Measurements from ENCODE around the gene ZNG1A. TPM values are rescaled to one million over a fixed set of nuclear protein-coding genes. Genes with fewer than 3 reads are reported as not detected.
"Not testable (repeated sequence)": the region's sequence is repeated elsewhere in the genome, so short reads cannot be mapped to it uniquely, and the experiment has no call there.

The ZNG1A gene
- total and polyA plus RNA-seq, 2 donors (not counting 1 experiment from before 2014, with no cell fraction given) = 14.0 to 59.9 TPM

DNA sequence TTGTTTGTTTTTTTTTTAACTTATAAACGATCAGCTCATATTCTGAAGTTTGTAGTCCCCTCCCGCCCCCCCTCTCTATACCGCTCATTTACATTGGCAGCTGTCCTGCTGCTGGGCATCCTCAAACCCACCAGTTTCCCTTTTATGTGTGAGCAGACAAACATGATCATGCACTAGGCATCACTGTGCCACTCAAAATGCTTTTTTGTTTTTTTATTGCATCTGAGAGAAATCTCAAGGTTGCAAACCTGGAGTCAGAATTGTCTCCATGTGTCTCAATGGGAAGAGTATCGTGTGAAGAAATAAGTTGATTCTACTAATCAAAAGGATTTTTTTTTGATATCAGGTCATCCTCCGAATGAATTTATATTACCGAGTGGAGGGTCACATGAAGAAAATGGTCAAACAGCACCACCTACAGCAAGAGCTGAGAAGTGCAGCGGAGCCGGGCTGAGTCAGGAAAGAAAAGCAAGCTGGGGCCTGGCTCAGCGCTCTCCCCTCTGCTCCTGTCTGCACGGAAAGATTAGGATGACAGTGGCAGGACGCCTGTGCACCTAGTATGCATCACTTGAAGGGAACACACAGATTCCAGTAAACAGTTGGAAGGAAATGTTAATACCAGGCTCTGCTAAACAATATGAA is 90.3 kb downstream of the ZNG1A start:
- POLR2A ChIA-PET; H3K4me3 ChIP-seq (ENCODE audit: control extremely low read depth in 1 of 5, extremely low read depth in 1 of 5, insufficient read depth in 1 of 5, low read depth in 2 of 5, low read length in 4 of 5): not testable (repeated sequence)
- WGBS (ENCODE audit: insufficient coverage) = no CpG with 5 or more reads among the region's 11 CpGs

DNA sequence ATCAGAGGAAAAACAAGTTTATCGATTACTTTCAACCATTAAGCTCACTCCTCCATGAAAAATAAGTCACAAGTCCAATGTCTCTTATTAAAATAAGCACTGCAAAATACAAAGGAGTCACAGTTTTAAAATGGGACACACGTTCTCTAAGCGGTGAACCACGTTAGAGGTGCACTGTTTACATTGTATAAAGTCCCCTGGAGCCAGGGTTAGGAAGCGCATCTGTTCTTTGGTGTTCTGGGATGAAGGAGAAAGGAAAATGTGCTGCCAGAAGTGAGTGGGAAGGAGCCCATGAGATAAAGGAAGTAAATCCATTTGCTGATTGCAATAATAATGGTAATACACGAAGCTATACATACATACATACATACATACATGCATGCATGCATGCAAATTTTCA is 91.0 kb downstream of the ZNG1A start:
- H3K27me3 Mint-ChIP-seq; H3K9me3 ChIP-seq (ENCODE audit: control extremely low read depth in 1 of 3, control insufficient read depth in 2 of 3, insufficient read depth in 1 of 3, low read length in 2 of 3); H3K4me3 Mint-ChIP-seq; H3K4me1 ChIP-seq (ENCODE audit: control insufficient read depth in 2 of 2, insufficient read depth in 2 of 2, low read length in 2 of 2); DNase-seq; H3K4me3 ChIP-seq (ENCODE audit: control extremely low read depth in 1 of 5, extremely low read depth in 1 of 5, insufficient read depth in 1 of 5, low read depth in 2 of 5, low read length in 4 of 5); H2AFZ ChIP-seq (ENCODE audit: insufficient read depth, low read depth, low read length, poor library complexity, severe bottlenecking); H3K36me3 ChIP-seq (replicated peaks in 1 of 2; ENCODE audit: control extremely low read depth in 1 of 2, control insufficient read depth in 1 of 2, extremely low read depth in 1 of 2, insufficient read depth in 2 of 2, low read length in 1 of 2); CTCF ChIA-PET; H3K4me2 ChIP-seq (replicated peaks; ENCODE audit: low read depth, low read length, poor library complexity, severe bottlenecking); ATAC-seq (ENCODE audit: low read depth); H4K20me1 ChIP-seq (ENCODE audit: control insufficient read depth, insufficient read depth, low read length, poor library complexity, severe bottlenecking); H3K27ac ChIP-seq (ENCODE audit: low read length in 2 of 2); H3K9ac ChIP-seq (ENCODE audit: low read length); H3K27me3 ChIP-seq (replicated peaks in 1 of 4; ENCODE audit: control extremely low read depth in 1 of 4, control insufficient read depth in 3 of 4, insufficient read depth in 4 of 4, low read length in 3 of 4); POLR2A ChIA-PET; H3K4me1 Mint-ChIP-seq; intact Hi-C loops (cut with micrococcal nuclease); H3K79me2 ChIP-seq (ENCODE audit: control insufficient read depth, insufficient read depth, low read length); H3K27ac Mint-ChIP-seq; H3K9me3 Mint-ChIP-seq (ENCODE audit: insufficient read depth): not testable (repeated sequence)
- no CpG with 5 or more reads among the region's 6 CpGs for WGBS (ENCODE audit: insufficient coverage)

More for the DNA sequence above, 90.3 kb downstream of the ZNG1A start:
- H3K79me2 ChIP-seq (ENCODE audit: control insufficient read depth, insufficient read depth, low read length); H2AFZ ChIP-seq (ENCODE audit: insufficient read depth, low read depth, low read length, poor library complexity, severe bottlenecking); H3K9me3 Mint-ChIP-seq (ENCODE audit: insufficient read depth); intact Hi-C loops (cut with micrococcal nuclease); H3K4me2 ChIP-seq (replicated peaks; ENCODE audit: low read depth, low read length, poor library complexity, severe bottlenecking); H3K27ac ChIP-seq (ENCODE audit: low read length in 2 of 2); H3K4me3 Mint-ChIP-seq; H4K20me1 ChIP-seq (ENCODE audit: control insufficient read depth, insufficient read depth, low read length, poor library complexity, severe bottlenecking); H3K36me3 ChIP-seq (replicated peaks in 1 of 2; ENCODE audit: control extremely low read depth in 1 of 2, control insufficient read depth in 1 of 2, extremely low read depth in 1 of 2, insufficient read depth in 2 of 2, low read length in 1 of 2); H3K4me1 ChIP-seq (ENCODE audit: control insufficient read depth in 2 of 2, insufficient read depth in 2 of 2, low read length in 2 of 2); H3K27me3 Mint-ChIP-seq; H3K4me1 Mint-ChIP-seq; H3K27me3 ChIP-seq (replicated peaks in 1 of 4; ENCODE audit: control extremely low read depth in 1 of 4, control insufficient read depth in 3 of 4, insufficient read depth in 4 of 4, low read length in 3 of 4); DNase-seq; H3K9ac ChIP-seq (ENCODE audit: low read length); H3K27ac Mint-ChIP-seq; CTCF ChIA-PET; H3K9me3 ChIP-seq (ENCODE audit: control extremely low read depth in 1 of 3, control insufficient read depth in 2 of 3, insufficient read depth in 1 of 3, low read length in 2 of 3): not testable (repeated sequence)
- peak; percentile 85 for ATAC-seq (ENCODE audit: low read depth)
- TF ChIP-seq, protein P1, sequence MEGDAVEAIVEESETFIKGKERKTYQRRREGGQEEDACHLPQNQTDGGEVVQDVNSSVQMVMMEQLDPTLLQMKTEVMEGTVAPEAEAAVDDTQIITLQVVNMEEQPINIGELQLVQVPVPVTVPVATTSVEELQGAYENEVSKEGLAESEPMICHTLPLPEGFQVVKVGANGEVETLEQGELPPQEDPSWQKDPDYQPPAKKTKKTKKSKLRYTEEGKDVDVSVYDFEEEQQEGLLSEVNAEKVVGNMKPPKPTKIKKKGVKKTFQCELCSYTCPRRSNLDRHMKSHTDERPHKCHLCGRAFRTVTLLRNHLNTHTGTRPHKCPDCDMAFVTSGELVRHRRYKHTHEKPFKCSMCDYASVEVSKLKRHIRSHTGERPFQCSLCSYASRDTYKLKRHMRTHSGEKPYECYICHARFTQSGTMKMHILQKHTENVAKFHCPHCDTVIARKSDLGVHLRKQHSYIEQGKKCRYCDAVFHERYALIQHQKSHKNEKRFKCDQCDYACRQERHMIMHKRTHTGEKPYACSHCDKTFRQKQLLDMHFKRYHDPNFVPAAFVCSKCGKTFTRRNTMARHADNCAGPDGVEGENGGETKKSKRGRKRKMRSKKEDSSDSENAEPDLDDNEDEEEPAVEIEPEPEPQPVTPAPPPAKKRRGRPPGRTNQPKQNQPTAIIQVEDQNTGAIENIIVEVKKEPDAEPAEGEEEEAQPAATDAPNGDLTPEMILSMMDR (IDR thresholded peaks at IDR 0.05) = peak; percentile 31

DNA sequence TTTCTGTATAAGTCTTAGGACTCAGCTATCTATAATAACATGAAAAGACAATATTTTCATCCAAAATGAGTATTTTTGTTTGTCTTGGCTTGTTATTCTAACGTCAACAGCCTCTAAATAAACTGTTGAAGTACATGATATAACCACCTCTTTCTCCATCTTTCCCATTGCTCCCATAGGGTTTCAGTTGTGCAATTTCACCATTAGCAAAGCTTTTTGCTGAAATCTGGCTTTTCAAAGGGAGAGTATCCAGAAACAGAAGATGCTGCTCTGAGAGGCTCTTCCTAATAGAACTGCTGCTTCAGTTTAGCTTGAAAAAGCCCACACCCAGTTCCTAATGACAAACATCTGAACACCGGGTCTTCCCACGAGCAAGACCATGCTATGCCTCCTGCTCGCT is 91.8 kb downstream of the ZNG1A start:
- H2AFZ ChIP-seq (ENCODE audit: insufficient read depth, low read depth, low read length, poor library complexity, severe bottlenecking); intact Hi-C loops (cut with micrococcal nuclease); H3K4me3 Mint-ChIP-seq; H3K27me3 ChIP-seq (replicated peaks in 1 of 4; ENCODE audit: control extremely low read depth in 1 of 4, control insufficient read depth in 3 of 4, insufficient read depth in 4 of 4, low read length in 3 of 4); H3K4me1 ChIP-seq (ENCODE audit: control insufficient read depth in 2 of 2, insufficient read depth in 2 of 2, low read length in 2 of 2); H3K9ac ChIP-seq (ENCODE audit: low read length); H3K4me3 ChIP-seq (ENCODE audit: control extremely low read depth in 1 of 5, extremely low read depth in 1 of 5, insufficient read depth in 1 of 5, low read depth in 2 of 5, low read length in 4 of 5); H3K9me3 Mint-ChIP-seq (ENCODE audit: insufficient read depth); H3K27me3 Mint-ChIP-seq; POLR2A ChIA-PET; H3K79me2 ChIP-seq (ENCODE audit: control insufficient read depth, insufficient read depth, low read length); H3K4me2 ChIP-seq (replicated peaks; ENCODE audit: low read depth, low read length, poor library complexity, severe bottlenecking); H3K27ac Mint-ChIP-seq; H3K36me3 ChIP-seq (replicated peaks in 1 of 2; ENCODE audit: control extremely low read depth in 1 of 2, control insufficient read depth in 1 of 2, extremely low read depth in 1 of 2, insufficient read depth in 2 of 2, low read length in 1 of 2); DNase-seq; CTCF ChIA-PET; H3K27ac ChIP-seq (ENCODE audit: low read length in 2 of 2); H3K4me1 Mint-ChIP-seq; ATAC-seq (ENCODE audit: low read depth); H4K20me1 ChIP-seq (ENCODE audit: control insufficient read depth, insufficient read depth, low read length, poor library complexity, severe bottlenecking); H3K9me3 ChIP-seq (ENCODE audit: control extremely low read depth in 1 of 3, control insufficient read depth in 2 of 3, insufficient read depth in 1 of 3, low read length in 2 of 3): not testable (repeated sequence)
- no CpG with 5 or more reads among the region's 4 CpGs for WGBS (ENCODE audit: insufficient coverage)
